Activated CD8-positive, alpha-beta memory T cell treated with anti-CD3 and anti-CD28 coated beads, Interleukin-2, amount 10 ng/mL, durations not matched to agents 7 days and 5 days (primary cell): ENCODE data around the gene ISG20L2. TPM values are rescaled to one million over a fixed set of nuclear protein-coding genes. Genes with fewer than 3 reads are reported as not detected.
A peak's percentile ranks its signal among the peaks of the same experiment; 100 is the strongest.

Source experiments
- ATAC-seq: fragments of 150-1000 bp; cut with Tn5 transposase; one replicate; pipeline ENCODE4 v1.10.0; 2021; ENCODE audit warnings: moderate library complexity
- CTCF ChIA-PET: fragments of 350-600 bp; sonication (Branson Sonifier 250); formaldehyde crosslinking; loops from one replicate; lab custom pipeline; 2021; ENCODE audit warnings: antibody characterized with exemption; lab: Charles Lee
- DNase-seq: peaks from one replicate; pipeline ENCODE4 v3.0.0-alpha.2; 2020
- H3K27ac Mint-ChIP-seq: one replicate; pipeline ENCODE4 v1.8.0; 2021; ENCODE audit warnings: mild to moderate bottlenecking, mixed read lengths
- H3K27me3 Mint-ChIP-seq: one replicate; pipeline ENCODE4 v1.8.0; 2021; ENCODE audit warnings: mixed read lengths
- H3K36me3 Mint-ChIP-seq: one replicate; pipeline ENCODE4 v1.8.0; 2021; ENCODE audit warnings: mild to moderate bottlenecking, mixed read lengths
- H3K4me1 Mint-ChIP-seq: one replicate; pipeline ENCODE4 v1.8.0; 2021; ENCODE audit warnings: mixed read lengths
- H3K4me3 Mint-ChIP-seq: one replicate; pipeline ENCODE4 v1.8.0; 2021; ENCODE audit warnings: mild to moderate bottlenecking, moderate library complexity, mixed read lengths
- H3K9me3 Mint-ChIP-seq: one replicate; pipeline ENCODE4 v1.8.0; 2022; ENCODE audit warnings: low read depth, mixed read lengths
- total RNA-seq, 2 experiments: library from RNA; stranded (reverse); gene quantifications; one replicate each; pipeline ENCODE4 v1.2.3, GENCODE V29; 2021

The ISG20L2 gene
- total RNA-seq, 2 experiments from 2014 or later, result 56.0 to 70.3 TPM

DNA sequence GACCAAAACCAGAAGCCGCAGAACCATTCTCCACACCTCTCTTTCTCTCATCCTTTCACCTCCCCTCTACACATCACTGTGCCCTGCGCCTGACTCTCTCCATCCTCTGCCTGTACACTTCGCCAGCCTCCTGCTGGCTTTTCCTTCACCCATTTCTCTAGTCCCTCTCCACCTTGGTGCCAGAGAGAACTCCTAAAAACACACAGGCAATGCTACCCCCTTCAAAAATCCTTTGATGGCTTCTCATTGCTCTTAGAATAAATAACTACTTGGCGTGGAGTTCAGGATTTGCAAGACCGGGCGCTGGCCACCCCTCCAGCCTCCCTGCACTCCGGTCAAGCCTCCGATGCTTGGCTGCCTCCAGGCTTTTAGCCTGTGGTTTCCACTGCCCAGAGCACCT is 31.8 kb downstream of the ISG20L2 start:
- H3K4me3 Mint-ChIP-seq, result no peak overlapping the region
- no peaks in the 10 kb centered on the region for H3K36me3 Mint-ChIP-seq
- H3K4me1 Mint-ChIP-seq, result peaks cover 13% of the 10 kb centered on the region
- H3K27me3 Mint-ChIP-seq, result peaks cover 42% of the 10 kb centered on the region
- DNase-seq (no peak), ATAC-seq (no peak)
- H3K9me3 Mint-ChIP-seq, result no peaks in the 10 kb centered on the region
- CTCF ChIA-PET, result interaction anchor here (1.0 to 13.4 kb wide), 2 partner anchors 7 to 163 kb away, joined by 4 to 286 read pairs; partner anchors contain the start of gene CRABP2
- H3K27ac Mint-ChIP-seq, result no peak overlapping the region

GRCh38 chr1:156694690-156694962 is 33.9 kb downstream of the ISG20L2 start:
- CTCF ChIA-PET, result interaction anchor here (0.7 to 13.4 kb wide), 3 partner anchors 9 to 31 kb away, joined by 3 to 286 read pairs (median 5); partner anchors contain the start of gene CRABP2
- DNase-seq (no peak), ATAC-seq (no peak)
- no peak overlapping the region for H3K27ac Mint-ChIP-seq
- H3K9me3 Mint-ChIP-seq, result no peaks in the 10 kb centered on the region
- peaks cover 58% of the 10 kb centered on the region for H3K27me3 Mint-ChIP-seq
- no peaks in the 10 kb centered on the region for H3K36me3 Mint-ChIP-seq
- peaks cover 13% of the 10 kb centered on the region for H3K4me1 Mint-ChIP-seq
- H3K4me3 Mint-ChIP-seq, result no peak overlapping the region

GRCh38 chr1:156693848-156694689 is 34.5 kb downstream of the ISG20L2 start:
- no peaks in the 10 kb centered on the region for H3K36me3 Mint-ChIP-seq
- H3K4me3 Mint-ChIP-seq, result no peak overlapping the region
- DNase-seq (no peak), ATAC-seq (no peak)
- no peaks in the 10 kb centered on the region for H3K9me3 Mint-ChIP-seq
- no peak overlapping the region for H3K27ac Mint-ChIP-seq
- peaks cover 18% of the 10 kb centered on the region for H3K4me1 Mint-ChIP-seq
- CTCF ChIA-PET, result interaction anchor here (0.7 to 13.4 kb wide), 3 partner anchors 9 to 32 kb away, joined by 3 to 286 read pairs (median 5); partner anchors contain the start of gene CRABP2
- H3K27me3 Mint-ChIP-seq, result peaks cover 63% of the 10 kb centered on the region

- Mint-ChIP-seq H3K4me1 (peaks cover 20% of the 10 kb centered on the region), H3K9me3 (no peaks in the 10 kb centered on the region), H3K27ac (no peak overlapping the region), H3K27me3 (peaks cover 71% of the 10 kb centered on the region), H3K36me3 (no peaks in the 10 kb centered on the region), H3K4me3 (no peak overlapping the region)
- DNase-seq (no peak), ATAC-seq (no peak)
- CTCF ChIA-PET, result interaction anchor here (1.0 to 13.4 kb wide), 5 partner anchors 10 to 34 kb away, joined by 3 to 286 read pairs (median 82); partner anchors contain the start of genes CRABP2, ISG20L2, METTL25B and NES
These were observed 35.4 kb downstream of the ISG20L2 start for GRCh38 chr1:156692925-156693847.

DNA sequence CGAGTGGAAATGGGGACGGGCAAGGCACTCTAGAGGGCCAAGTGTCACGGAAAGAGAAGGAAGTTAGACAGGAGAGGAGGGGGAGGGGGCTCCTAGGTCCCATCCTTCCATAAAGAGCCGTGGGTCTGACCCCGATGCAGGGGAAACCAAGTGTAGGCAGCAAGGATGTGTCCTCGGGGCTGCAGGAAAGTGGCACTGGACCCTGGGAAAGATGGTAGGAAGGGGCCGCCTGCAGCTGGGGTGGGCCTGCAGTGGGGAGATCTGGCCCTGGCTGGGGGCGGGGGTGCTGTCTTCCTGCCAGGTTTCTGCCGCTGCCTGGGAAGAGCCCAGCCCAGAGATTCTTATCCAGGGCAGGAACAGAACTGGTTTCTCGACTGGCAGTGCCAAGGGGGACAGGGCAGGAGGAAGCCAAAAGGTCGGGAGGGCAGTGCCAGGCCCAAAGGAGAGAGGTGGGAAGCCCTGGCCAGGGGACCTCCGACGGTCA is 36.1 kb downstream of the ISG20L2 start:
- H3K27me3 Mint-ChIP-seq, result peaks cover 67% of the 10 kb centered on the region
- no peak overlapping the region for H3K27ac Mint-ChIP-seq
- no peak for ATAC-seq
- no peak for DNase-seq
- CTCF ChIA-PET, result interaction anchor here (1.0 to 13.4 kb wide), 6 partner anchors 10 to 199 kb away, joined by 3 to 286 read pairs (median 66); partner anchors contain the start of genes CRABP2, ISG20L2, METTL25B and NES
- no peak overlapping the region for H3K4me3 Mint-ChIP-seq
- H3K9me3 Mint-ChIP-seq, result no peaks in the 10 kb centered on the region
- H3K36me3 Mint-ChIP-seq, result no peaks in the 10 kb centered on the region
- H3K4me1 Mint-ChIP-seq, result peaks cover 20% of the 10 kb centered on the region

- H3K4me1 Mint-ChIP-seq, result peaks cover 20% of the 10 kb centered on the region
- H3K4me3 Mint-ChIP-seq, result no peak overlapping the region
- no peak overlapping the region for H3K27ac Mint-ChIP-seq
- CTCF ChIA-PET, result interaction anchor here (0.9 to 13.4 kb wide), 9 partner anchors 9 to 199 kb away, joined by 3 to 286 read pairs (median 51); partner anchors contain the start of genes CRABP2, INSRR, ISG20L2 and METTL25B
- peaks cover 61% of the 10 kb centered on the region for H3K27me3 Mint-ChIP-seq
- no peaks in the 10 kb centered on the region for H3K9me3 Mint-ChIP-seq
- ATAC-seq, result no peak
- DNase-seq, result no peak
- no peaks in the 10 kb centered on the region for H3K36me3 Mint-ChIP-seq
These were observed 36.7 kb downstream of the ISG20L2 start for GRCh38 chr1:156691665-156692440.

DNA sequence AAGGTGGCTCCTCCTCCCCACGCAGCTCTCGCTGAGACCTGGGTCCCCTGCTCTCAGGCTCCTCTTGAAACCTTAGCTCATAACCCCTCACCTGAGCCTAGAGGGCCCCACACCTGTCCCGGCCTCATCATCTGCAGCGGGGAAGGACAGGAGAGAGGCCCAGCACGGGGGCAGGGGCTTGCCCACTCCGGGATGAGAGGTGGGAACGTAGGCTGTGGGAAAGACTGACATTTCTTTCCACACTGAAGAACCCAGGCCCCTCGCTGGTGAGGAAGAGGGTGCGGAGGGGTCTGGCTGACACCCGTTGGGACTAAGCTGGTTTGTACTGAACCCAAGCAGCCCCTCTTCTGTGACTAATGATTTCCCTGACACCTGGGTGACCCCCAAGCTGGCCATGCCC is 37.4 kb downstream of the ISG20L2 start:
- no peak for ATAC-seq

DNA sequence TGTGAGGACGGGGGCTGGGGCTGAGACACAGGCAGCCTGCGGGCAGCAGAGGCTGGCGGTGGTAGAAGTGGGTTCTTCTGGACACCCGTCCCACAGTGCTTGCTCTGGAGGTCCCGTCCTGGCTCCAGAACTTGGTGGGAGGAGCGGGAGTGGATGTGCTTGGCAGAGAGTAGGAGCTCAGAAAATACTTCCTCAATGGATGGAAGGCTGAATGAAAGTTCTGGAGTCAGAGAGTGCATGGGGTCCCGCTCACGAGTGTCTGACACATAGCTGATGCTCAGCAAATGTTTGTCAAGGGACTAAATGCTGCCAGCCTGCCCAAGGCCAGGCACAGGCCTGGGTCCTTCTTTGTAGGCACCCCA is 37.9 kb downstream of the ISG20L2 start:
- CTCF ChIA-PET, result interaction anchor here (0.9 to 13.4 kb wide), 27 partner anchors 8 to 201 kb away, joined by 3 to 286 read pairs (median 11); partner anchors contain the start of genes BCAN, CRABP2, HAPLN2 and INSRR
- DNase-seq, result no peak
- no peak for ATAC-seq
- Mint-ChIP-seq H3K4me1 (peaks cover 21% of the 10 kb centered on the region), H3K27me3 (peaks cover 57% of the 10 kb centered on the region), H3K4me3 (no peak overlapping the region), H3K27ac (no peak overlapping the region), H3K36me3 (no peaks in the 10 kb centered on the region), H3K9me3 (no peaks in the 10 kb centered on the region)

More for the DNA sequence above, 37.4 kb downstream of the ISG20L2 start:
- no peak overlapping the region for H3K27ac Mint-ChIP-seq
- no peaks in the 10 kb centered on the region for H3K9me3 Mint-ChIP-seq
- DNase-seq, result no peak
- CTCF ChIA-PET, result interaction anchor here (0.9 to 13.4 kb wide), 15 partner anchors 9 to 200 kb away, joined by 3 to 286 read pairs (median 33); partner anchors contain the start of genes BCAN, CRABP2, INSRR and ISG20L2
- H3K4me1 Mint-ChIP-seq, result peaks cover 20% of the 10 kb centered on the region
- H3K36me3 Mint-ChIP-seq, result no peaks in the 10 kb centered on the region
- H3K27me3 Mint-ChIP-seq, result peaks cover 57% of the 10 kb centered on the region
- no peak overlapping the region for H3K4me3 Mint-ChIP-seq

DNA sequence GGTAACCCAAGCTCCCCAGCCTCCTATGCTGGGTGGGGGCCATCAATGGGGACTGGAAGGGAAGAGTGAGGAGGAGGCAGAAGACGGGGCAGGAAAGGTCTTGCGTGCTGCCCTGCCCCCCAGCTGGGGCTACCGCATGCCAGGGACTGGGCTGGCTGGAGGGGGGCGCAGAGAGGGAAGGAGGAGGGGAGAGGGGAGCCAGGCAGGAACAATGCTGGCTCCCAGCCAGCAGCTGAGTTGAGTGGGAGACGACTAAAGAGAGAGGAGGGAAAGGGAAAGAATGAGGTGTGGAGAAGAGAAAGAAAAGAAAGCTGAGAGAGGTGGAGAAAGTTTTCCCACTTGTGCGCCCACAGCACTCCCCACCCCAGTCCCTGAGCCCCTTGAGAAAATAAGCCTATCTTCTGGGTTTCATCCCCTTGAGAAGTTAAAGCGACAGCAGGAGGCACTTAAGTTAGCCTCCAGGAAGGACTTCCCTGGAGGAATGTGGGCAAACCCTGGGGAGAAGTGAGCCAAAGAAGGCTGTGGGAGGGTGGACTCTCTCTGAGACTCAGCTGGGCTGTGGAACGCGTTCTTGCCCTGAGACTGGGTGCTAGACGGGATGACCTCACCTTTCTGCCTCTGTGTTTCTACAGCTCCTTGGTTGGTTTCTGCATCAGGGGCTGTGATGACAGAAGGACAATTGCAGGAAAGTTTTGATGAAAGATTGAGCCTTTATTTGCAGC is 38.5 kb downstream of the ISG20L2 start:
- Mint-ChIP-seq H3K36me3 (no peaks in the 10 kb centered on the region), H3K27me3 (peaks cover 59% of the 10 kb centered on the region), H3K9me3 (no peaks in the 10 kb centered on the region), H3K4me1 (peaks cover 22% of the 10 kb centered on the region), H3K4me3 (no peak overlapping the region), H3K27ac (no peak overlapping the region)
- CTCF ChIA-PET, result interaction anchor here (0.6 to 13.4 kb wide), 51 partner anchors 13 to 305 kb away, joined by 3 to 286 read pairs (median 7); partner anchors contain the start of genes BCAN, CRABP2, HAPLN2 and INSRR
- no peak for DNase-seq
- ATAC-seq, result peak; percentile 3

DNA sequence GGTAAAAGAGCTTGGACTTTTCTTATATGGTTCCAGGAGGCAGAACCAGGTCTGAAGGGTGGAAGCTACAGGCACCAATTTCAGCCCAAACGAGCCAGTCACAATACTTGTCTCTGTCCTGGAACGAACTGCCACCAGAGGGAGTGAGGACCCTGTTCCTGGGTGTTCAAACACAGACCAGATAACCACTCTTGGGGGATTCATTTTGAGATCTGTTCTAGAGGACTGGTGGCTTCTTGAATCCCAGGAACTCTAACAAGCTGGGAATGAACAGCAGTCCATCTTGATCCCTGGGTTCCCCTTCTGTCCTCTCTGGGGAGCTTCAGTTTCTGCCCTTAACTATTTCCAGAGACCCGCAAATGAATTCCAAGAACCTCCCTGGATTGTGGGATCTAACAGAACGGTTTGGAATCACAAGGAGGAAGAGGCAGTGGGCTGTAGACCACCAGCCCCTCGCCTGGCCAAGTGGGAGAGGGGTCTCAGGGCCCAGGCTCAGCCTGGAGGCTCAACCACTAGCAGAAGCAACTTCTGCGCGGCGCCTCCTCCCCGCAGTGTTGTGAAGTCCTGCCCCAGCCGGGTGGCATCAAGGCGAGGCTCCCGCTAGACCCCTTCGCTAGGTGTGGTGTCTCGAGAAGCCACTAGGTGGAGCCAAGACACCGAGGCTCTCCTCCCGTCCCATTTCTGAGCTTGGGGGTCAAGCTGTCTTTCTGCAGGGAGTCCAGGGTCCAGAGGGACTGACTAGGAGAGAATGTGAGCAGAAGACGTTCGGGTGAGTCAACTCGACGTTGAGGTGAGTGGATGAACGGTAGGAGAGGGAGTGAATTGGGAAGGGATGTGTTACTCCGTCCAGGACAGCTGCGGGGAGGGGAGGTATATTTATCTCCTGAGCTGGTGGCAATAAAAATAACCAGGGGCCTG is 39.3 kb downstream of the ISG20L2 start:
- Mint-ChIP-seq H3K27ac (no peak overlapping the region), H3K4me1 (peaks cover 29% of the 10 kb centered on the region)

More for the DNA sequence above, 39.3 kb downstream of the ISG20L2 start:
- CTCF ChIA-PET, result interaction anchor here (0.6 to 13.4 kb wide), 57 partner anchors 13 to 304 kb away, joined by 3 to 286 read pairs (median 6); partner anchors contain the start of genes BCAN, CRABP2, HAPLN2 and INSRR
- peaks cover 67% of the 10 kb centered on the region for H3K27me3 Mint-ChIP-seq
- DNase-seq (peak; percentile 83), ATAC-seq (peak; percentile 94)
- no peak overlapping the region for H3K4me3 Mint-ChIP-seq
- no peaks in the 10 kb centered on the region for H3K36me3 Mint-ChIP-seq
- H3K9me3 Mint-ChIP-seq, result no peaks in the 10 kb centered on the region
